GM19372 (cell line): ENCODE data around the gene CAPRIN1.
"Not testable (repeated sequence)": the region's sequence is repeated elsewhere in the genome, so short reads cannot be mapped to it uniquely, and the experiment has no call there.

ENCODE experiments used
- ATAC-seq: cut with Tn5 transposase; IDR thresholded peaks from one replicate; pipeline ENCODE4 v1.9.1; 2021; ENCODE audit warnings: mild to moderate bottlenecking, low read depth, moderate library complexity; ENCODE audit not compliant: unreplicated experiment

Gene CAPRIN1

DNA sequence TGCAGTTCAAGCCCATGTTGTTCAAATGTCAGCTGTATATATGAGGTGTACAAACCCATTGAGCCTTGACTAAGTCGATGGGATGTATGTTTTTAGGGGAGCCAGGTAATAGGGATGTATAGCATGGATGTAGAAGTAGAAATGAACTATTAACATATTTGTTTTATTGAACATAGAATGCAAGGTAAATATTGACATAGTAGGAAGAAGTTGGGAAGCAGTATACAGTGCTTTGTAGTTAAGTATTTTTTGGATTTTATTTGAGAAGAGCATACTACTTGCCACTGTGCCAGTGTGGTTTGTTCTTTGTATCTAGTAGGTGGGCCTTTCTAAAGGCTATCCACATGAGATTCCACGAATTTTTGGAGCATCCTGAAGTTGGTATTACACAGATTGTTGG lies 33.1 kb downstream of the CAPRIN1 start:
- ATAC-seq: no peak

DNA sequence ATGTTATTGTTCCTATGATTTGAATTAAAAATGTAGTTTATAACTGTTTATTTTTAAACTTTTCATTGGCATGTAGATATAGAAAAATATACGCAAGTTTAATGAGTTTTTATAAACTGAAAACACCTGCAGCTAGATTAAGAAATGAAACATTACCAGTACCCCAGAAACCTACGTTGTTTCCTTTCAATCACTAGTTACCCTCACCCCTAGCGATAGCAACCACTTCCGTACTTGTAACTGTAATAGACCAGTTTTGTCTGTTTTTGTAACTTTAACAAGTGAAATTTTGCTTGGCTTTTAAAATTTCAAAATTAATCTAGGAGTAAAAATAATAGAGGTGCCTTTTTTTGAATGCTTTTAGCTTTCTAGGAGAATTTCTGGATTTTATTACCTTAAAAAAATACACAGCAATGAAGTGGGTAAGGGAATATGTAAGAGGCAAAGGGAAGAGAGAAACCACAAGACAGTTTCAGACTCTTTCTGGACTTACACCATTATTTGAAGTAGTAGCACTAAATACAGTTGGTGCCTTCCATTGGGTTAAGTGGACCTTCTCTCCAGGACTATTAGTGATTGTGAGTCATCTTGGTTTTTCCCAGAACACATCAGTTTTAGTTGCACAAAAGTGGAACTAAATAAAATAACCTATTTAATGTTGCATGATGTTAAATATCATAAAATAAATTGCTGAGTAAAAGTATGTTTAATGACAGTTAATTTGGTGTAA lies 35.2 kb downstream of the CAPRIN1 start:
- ATAC-seq: no peak

DNA sequence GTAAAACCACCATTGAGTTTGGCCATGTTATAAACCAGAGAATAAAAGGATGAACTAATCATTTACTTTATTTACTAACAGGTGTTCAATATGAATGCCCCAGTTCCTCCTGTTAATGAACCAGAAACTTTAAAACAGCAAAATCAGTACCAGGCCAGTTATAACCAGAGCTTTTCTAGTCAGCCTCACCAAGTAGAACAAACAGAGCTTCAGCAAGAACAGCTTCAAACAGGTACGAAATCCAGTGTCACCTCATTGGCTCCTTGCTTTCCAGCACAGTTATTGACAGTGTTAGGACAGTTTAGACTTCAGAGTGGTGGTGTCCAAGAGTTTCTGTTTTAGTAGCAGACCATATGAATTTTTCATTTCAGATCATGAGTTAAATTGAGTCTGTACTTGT lies 40.3 kb downstream of the CAPRIN1 start:
- no peak for ATAC-seq

DNA sequence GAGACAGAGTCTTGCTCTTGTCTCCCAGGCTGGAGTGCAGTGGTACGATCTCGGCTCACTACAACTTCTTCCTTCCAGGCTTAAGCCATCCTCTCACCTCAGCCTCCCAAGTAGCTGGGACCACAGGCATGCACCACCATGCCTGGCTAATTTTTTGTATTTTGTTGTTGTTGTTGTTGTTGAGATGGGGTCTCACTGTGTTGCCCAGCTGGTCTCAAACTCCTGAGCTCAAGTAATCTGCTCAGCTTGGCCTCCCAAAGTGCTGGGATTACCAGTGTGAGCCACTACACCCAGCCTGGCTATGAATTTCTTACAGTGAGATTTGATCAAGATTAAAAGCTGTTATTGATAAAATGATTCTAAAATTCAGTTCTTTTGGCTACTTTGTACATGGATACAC lies 43.4 kb downstream of the CAPRIN1 start:
- not testable (repeated sequence) for ATAC-seq

DNA sequence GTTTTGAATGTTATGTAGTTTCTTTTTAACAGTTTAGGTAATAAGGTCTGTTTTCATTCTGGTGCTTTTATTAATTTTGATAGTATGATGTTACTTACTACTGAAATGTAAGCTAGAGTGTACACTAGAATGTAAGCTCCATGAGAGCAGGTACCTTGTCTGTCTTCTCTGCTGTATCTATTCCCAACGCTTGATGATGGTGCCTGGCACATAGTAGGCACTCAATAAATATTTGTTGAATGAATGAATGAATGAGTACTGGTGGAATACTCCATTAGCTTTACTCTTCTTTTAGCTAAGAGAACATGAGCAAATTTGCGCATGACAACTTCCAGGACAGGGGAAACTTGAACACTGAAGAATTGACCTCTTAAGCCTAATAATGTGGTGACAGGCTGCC lies 47.3 kb downstream of the CAPRIN1 start:
- ATAC-seq: no peak

DNA sequence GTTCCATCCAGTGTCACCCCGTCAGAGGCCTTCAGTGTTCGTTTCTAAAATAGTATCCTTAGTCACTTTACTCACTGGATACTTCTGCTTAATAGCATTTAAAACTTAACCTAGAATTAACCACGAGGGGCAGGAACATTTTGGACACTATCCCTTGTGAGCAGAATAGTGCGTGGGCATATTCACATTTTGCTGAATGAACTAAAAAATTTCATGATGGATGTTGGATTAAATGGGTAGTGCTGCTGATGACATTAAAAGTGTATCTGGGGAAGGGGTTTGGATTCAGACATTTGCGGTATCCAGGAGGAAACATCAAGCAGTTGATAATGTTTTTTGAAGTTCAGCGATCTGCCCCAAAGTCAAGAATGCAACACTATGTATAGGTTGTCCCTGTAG lies 53.1 kb downstream of the CAPRIN1 start:
- no peak for ATAC-seq

DNA sequence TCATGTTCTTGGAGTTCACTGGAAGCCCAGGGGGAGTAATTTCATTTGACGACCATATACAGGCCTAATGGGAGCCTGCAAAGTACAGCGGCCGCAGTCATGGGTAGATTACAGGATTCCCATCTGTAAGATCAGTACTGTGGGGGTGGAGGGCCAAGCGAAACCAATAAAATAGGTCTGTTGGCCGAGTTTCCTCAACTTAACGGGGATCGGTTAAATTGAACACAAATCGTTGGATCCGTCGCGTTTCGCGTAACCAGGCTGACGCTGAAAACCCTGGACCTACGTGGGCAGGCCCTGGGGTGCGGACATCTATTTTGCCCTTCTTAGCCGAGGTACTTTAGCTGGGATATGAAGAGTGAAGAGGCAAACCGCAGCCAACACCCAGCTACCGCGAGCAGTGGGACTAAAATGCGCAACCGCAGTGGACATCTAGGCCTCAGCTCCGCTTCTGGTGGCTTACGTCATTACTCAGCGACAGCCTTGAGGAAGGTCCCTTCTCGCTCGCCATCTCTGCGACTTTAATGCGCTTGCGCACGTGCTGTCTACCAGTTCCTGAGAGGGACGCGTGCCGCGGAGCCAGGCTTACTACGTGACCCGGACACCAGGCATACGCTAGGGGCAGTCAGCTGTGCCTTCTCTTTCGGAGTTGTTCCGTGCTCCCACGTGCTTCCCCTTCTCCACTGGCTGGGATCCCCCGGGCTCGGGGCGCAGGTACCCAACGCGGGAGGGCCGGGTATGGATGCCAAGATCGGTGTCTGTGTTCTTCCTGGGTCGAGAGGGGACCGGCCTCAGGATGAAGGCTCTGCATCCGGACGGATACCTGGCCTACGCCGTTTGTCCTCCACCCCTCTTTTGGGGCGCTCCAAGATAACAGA lies 53.8 kb downstream of the CAPRIN1 start, which contains the start of gene NAT10:
Gene NAT10 (plus strand): TSS at position 551 of the 878 bp plus-strand sequence. CDS start 2,597 bp downstream, outside the sequence.
- ATAC-seq: peak; percentile 89

DNA sequence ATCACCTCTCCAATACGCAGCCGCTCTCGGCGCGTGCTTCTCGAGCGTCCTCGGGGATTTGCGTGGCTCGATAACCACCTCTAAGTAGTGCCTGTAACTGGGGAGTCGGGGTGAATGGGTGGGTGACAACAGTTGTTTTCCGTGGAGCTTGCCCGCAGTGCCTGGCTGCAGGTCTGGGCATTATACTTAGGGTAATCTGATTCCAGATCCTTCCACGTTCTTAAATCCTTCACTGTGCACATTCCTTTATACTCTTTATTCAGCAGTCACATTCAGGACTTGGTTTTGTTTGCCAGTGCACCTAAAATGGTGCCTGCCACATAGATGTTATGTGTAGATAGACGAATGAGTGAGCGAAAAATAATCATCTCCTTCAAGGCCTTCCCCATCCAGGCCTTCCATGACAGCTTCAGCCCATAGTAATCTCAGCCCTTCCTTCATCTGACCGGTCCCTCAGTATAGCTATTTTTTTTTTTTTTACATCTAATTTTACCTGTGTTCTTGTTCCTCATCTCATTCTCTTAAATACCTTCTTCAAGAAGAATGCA lies 54.5 kb downstream of the CAPRIN1 start:
- ATAC-seq: no peak

DNA sequence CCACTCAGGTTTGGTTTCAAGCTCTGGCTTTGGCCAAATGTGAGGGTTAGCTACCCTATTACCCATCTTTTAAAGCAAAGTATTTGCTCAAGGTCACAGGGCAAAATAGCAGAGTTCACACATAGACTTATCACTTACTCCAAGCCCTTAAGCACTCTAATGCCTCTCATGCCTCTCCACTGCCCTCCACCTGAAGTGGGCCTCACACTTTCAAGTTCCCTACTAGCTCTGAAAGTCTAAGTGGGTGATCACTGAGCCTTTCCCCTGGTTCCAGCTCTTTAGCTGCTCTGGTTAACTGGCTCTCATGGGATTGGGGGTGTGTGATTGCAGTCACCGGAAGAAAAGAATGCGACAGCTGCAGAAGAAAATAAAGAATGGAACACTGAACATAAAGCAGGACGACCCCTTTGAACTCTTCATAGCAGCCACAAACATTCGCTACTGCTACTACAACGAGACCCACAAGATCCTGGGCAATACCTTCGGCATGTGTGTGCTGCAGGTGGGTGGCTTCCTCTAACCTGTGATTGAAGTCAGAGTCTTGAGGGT lies 60.3 kb downstream of the CAPRIN1 start:
- ATAC-seq: no peak

DNA sequence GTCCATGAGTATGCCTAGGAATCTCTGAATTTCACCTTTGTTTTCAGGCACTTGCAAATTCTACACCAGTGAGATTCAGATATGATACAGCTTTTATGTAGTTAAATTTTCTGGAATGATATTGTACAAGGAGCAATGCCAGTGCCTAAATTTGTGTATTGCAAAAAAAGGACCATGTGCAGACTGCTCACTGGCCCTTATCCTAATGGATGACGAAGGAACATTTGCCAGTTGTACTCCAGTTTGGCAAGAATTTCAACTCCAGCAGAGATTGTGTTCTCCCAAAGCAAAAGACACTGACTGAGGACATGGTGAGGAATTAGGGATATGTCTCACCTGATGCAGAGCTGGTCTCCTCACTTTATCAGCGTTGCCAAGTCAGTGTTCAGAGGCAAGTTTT lies 62.5 kb downstream of the CAPRIN1 start:
- no peak for ATAC-seq

DNA sequence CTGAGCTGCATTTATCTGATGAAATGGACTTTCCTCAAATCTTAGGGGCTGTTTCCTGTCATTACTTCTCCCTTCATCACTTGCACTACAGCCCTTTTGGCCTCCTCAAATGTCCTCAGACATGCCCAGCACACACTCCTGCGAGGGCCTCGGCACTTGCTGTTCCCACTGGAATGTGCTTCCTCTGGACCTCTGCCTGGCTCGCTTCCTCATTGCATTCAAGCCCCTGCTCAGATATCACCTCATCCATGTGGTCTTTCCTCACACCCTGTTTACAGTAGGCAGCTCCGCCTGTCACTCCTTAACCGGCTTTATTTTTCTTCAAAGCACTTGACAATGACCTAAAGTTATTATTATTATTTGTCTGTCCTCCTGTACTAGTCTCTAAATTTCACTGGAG lies 62.9 kb downstream of the CAPRIN1 start:
- no peak for ATAC-seq

DNA sequence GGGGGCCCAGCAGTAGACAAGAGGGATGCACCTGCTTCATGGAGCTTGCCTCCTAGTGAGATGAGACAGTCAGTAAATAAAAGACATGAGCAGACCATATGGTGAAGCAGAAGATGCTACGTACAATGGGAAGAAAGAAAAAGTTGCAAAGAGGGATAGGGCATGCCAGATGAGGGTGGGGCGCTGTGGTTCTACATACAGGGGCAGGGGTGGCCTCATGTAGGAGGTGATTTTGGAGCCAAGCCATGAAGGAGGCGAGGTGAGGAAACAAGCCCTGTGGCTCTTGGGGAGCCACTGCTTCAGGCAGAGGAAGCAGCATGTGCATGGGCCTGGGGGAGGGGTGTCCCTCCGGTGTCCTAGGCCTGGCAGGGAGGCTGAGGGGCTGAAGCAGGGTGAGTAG lies 69.1 kb downstream of the CAPRIN1 start:
- no peak for ATAC-seq

DNA sequence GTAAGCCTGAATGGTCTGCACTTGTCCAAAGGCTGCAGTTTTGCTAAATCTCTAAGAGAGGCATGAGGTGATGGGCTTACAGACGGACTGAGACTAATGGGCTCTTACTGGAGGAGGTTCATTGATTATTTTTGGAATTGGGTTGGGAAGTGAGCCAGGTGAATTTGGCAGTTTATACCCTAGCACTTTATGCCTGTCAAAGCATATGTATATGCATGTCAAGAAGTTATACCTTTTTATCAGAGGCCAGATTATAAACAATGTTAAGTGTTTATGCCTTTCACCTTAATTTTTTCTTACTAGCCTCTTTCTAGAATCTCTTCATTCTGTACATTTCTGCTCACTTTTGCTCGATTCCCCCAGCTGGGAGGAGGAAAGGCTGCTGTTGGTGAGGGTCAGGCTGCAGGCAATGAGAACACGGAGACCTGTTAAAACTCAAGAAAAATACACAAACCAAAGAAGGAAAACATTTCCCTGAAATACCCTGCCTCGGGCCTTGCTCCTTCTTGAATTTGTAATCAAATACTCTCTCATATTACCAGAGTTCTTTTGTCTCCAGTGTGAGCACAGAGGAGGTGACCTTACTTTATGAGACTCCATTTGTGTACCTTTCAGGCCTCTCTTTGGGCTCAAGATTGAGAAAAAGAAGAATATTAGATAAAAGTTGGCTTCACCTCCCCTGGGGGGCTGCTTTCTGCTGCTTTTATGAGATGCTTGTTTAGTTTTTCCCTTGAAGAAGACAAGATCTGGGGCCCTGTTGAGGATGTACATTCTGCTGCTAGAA lies 73.5 kb downstream of the CAPRIN1 start:
- no peak for ATAC-seq

DNA sequence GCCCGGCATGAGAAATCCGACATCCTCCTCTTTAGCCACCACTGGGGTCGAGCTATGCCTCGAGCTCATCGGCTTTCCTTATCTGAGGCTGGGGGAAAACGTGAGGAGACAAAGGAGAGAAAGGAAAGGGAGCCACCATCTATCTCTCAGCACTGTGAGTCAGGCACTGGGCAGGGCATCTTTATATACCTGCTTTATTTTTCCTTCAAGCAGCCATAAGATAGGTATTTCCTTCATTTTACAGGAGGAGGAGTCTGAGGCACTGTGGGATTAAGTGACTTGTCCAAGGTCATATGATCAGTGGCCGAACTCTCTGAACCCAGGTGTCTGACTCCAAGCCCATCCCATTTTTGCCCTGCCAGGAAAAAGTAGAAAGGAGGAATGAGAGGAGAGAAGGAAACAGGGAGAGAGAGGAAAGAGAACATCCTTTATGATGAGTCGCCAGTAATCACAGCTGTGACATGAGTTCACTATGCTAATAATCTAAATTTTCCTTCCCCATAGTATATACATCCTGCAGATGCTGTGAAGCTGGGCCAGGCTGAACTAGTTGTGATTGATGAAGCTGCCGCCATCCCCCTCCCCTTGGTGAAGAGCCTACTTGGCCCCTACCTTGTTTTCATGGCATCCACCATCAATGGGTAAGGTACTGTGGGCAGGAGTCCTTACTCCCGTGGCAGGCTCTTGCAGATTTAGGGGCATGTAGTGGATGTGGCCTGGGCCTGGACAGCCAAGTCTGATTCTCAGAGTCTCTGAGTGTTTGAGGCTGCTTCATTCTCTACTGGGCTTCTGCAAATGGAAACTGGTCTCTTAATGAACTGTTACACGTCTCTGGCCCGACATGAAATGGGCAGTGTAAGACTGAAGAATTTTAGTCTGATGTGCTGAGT lies 75.7 kb downstream of the CAPRIN1 start:
- no peak for ATAC-seq

DNA sequence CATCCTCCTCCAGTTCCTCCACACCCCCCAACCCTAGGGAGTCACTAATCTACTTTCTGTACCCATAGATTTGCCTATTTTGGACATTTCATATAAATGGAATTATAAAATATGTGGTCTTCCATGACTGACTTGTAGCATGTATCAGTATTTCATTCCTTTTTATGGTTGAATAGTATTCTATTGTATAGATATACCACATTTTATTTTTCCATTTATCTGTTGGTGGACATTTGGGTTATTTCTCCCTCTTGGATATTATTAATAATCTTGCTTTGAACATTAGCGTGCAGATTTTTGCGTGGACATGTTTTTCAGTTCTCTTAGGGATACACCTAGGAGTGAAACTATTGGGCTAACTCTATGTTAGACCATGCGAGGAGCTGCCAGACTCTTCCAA lies 77.3 kb downstream of the CAPRIN1 start:
- ATAC-seq: no peak

DNA sequence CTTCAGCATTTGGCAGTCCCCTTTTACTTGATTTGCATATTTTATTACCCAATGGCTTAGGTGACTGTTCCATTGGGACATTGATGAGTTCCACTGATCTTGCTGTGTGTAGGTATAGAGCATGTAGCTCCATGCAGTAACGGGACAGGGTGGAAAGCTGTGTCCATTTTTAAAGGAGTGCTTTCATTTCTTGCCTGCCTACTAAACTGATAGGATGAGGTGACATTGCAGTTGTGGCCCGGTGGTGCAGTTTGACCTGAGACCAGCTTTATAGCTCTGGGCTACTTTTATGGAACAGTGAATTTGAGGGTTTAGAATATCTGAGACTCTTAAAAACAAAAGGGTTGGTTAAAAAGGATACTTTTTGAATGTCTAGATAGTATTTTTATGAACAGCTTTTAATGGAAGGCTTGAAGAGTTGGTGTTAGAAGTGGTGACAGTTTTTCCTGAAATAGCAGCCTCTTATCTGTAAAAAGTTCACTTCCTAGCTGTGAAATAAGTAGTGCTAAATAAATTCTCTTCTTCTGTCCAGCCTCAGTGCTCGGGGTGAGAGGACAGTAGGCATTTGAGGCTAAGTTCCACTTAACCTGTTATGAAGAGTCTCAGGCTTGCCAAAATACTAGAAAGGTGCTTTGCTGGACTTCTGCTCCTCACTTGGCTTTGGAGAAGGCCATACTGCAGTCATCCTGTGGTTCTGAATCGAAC lies 80.9 kb downstream of the CAPRIN1 start:
- no peak for ATAC-seq

DNA sequence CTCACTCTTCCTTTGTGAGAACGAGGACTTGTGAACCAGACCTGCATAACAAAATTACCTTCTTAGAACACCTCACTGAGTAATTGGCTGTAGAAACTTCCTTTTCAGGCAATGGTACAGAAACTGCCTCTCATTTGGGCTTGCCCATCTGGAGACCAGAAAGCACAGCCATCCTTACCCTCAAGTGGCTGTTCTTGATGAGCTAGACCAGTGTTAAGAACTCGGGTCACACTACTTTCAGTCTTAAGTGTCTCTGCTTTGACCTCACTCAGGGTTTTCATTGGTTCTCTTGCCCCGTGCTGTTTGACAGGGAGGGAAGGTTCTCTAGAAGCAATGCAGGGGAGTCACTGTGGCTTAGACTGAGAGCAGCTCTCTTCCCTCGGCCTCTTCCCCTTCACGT lies 83.2 kb downstream of the CAPRIN1 start:
- no peak for ATAC-seq

DNA sequence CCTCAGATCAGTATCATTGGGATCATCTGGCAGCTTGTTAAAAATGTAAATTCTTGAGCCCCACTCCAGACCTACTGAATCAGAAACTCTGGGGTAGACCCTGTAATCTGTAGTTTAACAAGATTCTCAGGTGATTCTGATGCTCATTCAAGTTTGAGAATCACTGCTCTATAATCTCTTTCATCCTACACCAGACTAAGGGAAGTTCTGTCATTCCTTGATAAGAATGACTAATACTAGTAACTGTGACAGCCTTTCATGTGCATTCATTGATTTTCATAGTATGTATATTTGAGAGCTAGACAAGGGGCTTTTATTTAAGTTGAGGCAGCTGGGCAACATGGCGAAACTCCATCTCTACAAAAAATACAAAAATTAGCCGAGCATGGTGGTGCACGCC lies 83.9 kb downstream of the CAPRIN1 start:
- no peak for ATAC-seq

DNA sequence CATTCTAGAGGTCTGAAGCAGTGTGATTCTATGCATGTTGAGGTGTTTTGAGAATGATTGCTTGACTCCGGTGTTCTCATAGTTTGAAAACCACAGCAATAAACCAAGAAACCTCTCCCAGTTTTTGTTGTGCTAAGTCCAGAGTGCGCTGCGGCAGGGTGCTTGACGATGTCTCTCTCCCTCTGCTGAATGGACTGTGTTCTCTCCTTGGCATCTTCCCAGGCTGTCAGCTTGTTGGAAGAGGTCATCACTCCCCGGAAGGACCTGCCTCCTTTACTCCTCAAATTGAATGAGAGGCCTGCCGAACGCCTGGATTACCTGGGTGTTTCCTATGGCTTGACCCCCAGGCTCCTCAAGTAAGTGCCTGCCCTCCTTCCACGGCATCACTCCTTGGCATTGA lies 84.9 kb downstream of the CAPRIN1 start:
- ATAC-seq: no peak
